ENCODE results near the gene C2CD4C.
"Not testable (repeated sequence)": the region's sequence is repeated elsewhere in the genome, so short reads cannot be mapped to it uniquely, and the experiment has no call there.

C2CD4C gene

GRCh38 chr19:408902-409515, at the start of gene C2CD4C:
C2CD4C (minus strand) TSS chr19:409147; CDS start chr19:408361, 786 bp downstream.
- no peak for DNase-seq

GRCh38 chr19:458091-459042, 49.4 kb upstream of the C2CD4C start:
- no peak for DNase-seq

GRCh38 chr19:457636-458035, 48.7 kb upstream of the C2CD4C start:
- DNase-seq: no peak

GRCh38 chr19:456547-457110, 47.7 kb upstream of the C2CD4C start:
- no peak for DNase-seq

- no peak for DNase-seq
Observed at GRCh38 chr19:455851-456546, 47.1 kb upstream of the C2CD4C start.

GRCh38 chr19:455031-455705, 46.2 kb upstream of the C2CD4C start:
- DNase-seq: no peak

GRCh38 chr19:453606-454005, 44.7 kb upstream of the C2CD4C start:
- DNase-seq: no peak

GRCh38 chr19:452829-453228, 43.9 kb upstream of the C2CD4C start:
- DNase-seq: no peak

- not testable (repeated sequence) for DNase-seq
Observed at GRCh38 chr19:450912-451481, 42.0 kb upstream of the C2CD4C start.

- DNase-seq: no peak
Observed at GRCh38 chr19:449916-450315, 41.0 kb upstream of the C2CD4C start.

GRCh38 chr19:447816-448560, 39.0 kb upstream of the C2CD4C start:
- no peak for DNase-seq

- DNase-seq: no peak
Observed at GRCh38 chr19:447064-447426, 38.1 kb upstream of the C2CD4C start.

- DNase-seq: no peak
Observed at GRCh38 chr19:444677-445210, 35.8 kb upstream of the C2CD4C start.

- DNase-seq: no peak
Observed at GRCh38 chr19:443005-443404, 34.1 kb upstream of the C2CD4C start.

GRCh38 chr19:442085-442484, 33.1 kb upstream of the C2CD4C start:
- DNase-seq: no peak

GRCh38 chr19:441213-441836, 32.4 kb upstream of the C2CD4C start:
- DNase-seq: no peak

- DNase-seq: no peak
Observed at GRCh38 chr19:440391-441212, 31.7 kb upstream of the C2CD4C start.

GRCh38 chr19:439167-439900, 30.4 kb upstream of the C2CD4C start:
- no peak for DNase-seq

- DNase-seq: no peak
Observed at GRCh38 chr19:438416-438958, 29.5 kb upstream of the C2CD4C start.
